ENCODE results near the gene TEKTIP1.

Gene TEKTIP1

DNA sequence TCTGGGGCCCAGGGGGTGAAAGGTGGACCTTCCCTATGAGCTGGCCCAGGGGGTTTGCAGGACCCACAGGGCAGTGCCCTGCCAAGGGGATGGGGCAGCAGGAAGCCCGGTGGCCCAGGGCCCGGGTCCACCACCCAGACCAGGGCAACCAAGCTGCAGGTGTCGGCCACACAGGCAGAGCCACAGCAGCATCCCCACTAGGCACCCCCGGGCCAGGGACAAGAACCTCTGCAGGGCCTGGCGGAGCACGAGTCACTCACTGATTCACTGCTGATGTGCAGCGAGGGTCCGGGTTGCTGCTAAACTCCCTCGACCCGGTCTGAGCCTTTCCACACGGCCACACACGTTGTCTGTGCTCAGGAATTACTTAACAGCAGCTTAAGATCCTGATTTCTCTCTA, 24.0 kb upstream of the TEKTIP1 start:
- Histone ChIP-seq H3K4me1 (peaks cover 96% of the 10 kb centered on the region), H3K4me2 (peak overlapping the region; percentile 98), H3K4me3 (no peak overlapping the region), H3K9me3 (no peaks in the 10 kb centered on the region), H3K27me3 (no peaks in the 10 kb centered on the region), H3K9ac (peak overlapping the region; percentile 23; the same call in 1 of the 2 replicates), H3K36me3 (peaks cover 48% of the 10 kb centered on the region), H4K20me1 (peaks cover 100% of the 10 kb centered on the region), H3K27ac (peak overlapping the region; percentile 55)
- TF ChIP-seq Cebpa-rat (IDR thresholded peaks at IDR 0.05) = no peak

- H3K27ac ChIP-seq = peak overlapping the region; percentile 88
- no peaks in the 10 kb centered on the region for H3K27me3 ChIP-seq
- peak overlapping the region; percentile 98 for H3K4me2 ChIP-seq
- H3K4me1 ChIP-seq = peaks cover 100% of the 10 kb centered on the region
- peak overlapping the region; percentile 67 for H3K9ac ChIP-seq
- peaks cover 100% of the 10 kb centered on the region for H4K20me1 ChIP-seq
- no peaks in the 10 kb centered on the region for H3K9me3 ChIP-seq
- peaks cover 44% of the 10 kb centered on the region for H3K36me3 ChIP-seq
- H3K4me3 ChIP-seq = peak overlapping the region; percentile 50
- no peak for TF ChIP-seq Cebpa-rat (IDR thresholded peaks at IDR 0.05)
These were observed 23.0 kb upstream of the TEKTIP1 start for GRCh38 chr19:3515891-3516422.

DNA sequence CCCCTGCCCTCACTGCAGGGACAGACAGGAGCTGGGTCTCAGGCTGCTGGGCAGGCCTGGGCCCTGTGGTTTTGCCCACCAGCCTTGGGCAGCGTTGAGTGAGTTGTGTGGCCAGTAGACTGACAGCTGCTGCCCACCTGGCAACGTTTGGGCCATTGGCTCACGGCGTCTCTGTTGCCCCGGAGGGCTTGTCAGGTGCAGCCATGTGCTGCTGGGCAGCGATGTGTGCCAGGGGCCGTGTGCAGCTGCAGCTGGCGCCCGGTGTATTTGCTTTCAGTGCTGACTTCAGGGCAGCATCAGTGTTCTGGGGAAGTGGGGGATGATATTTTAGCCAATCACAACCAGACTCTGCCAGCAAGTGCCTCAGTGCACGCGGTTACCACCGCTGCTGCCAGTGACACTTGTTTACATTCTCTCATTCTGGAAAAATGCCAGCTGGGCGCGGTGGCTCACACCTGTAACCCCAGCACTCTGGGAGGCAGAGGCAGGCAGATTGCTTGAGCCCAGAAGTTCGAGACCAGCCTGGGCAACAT, 22.2 kb upstream of the TEKTIP1 start:
- H3K27ac ChIP-seq = peak overlapping the region; percentile 88
- no peak for TF ChIP-seq Cebpa-rat (IDR thresholded peaks at IDR 0.05)
- H3K9me3 ChIP-seq = no peaks in the 10 kb centered on the region
- peaks cover 43% of the 10 kb centered on the region for H3K36me3 ChIP-seq
- peak overlapping the region; percentile 98 for H3K4me2 ChIP-seq
- H3K27me3 ChIP-seq = no peaks in the 10 kb centered on the region
- peak overlapping the region; percentile 67 for H3K9ac ChIP-seq
- peaks cover 100% of the 10 kb centered on the region for H4K20me1 ChIP-seq
- peaks cover 100% of the 10 kb centered on the region for H3K4me1 ChIP-seq
- H3K4me3 ChIP-seq = peak overlapping the region; percentile 50

GRCh38 chr19:3517638-3518037, 21.3 kb upstream of the TEKTIP1 start:
- Histone ChIP-seq H3K27me3 (no peaks in the 10 kb centered on the region), H3K27ac (peak overlapping the region; percentile 33; the same call in 1 of the 2 replicates), H3K4me2 (peak overlapping the region; percentile 98), H3K4me1 (peaks cover 100% of the 10 kb centered on the region), H3K4me3 (no peak overlapping the region), H3K9me3 (no peaks in the 10 kb centered on the region), H4K20me1 (peaks cover 100% of the 10 kb centered on the region), H3K9ac (no peak overlapping the region), H3K36me3 (peaks cover 43% of the 10 kb centered on the region)
- TF ChIP-seq Cebpa-rat (IDR thresholded peaks at IDR 0.05) = no peak

DNA sequence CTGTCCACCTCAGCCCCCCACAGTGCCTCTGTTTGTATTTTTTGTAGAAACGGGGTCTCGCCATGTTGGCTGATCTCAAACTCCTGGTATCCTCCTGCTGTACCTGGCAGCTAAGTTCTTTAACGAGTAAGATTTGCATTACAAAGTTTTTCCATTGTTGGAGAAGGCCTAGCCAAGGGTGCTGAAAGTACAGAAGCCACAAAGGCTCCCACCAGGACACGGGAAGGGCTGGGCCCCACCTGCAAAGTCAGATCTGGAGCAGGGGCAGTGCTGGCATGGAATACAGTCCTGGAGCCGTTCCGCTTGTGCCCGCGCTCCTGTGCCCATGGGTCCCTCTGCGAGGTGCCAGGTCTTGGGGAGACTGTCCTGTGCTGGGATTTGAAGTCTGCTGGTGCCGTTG, 20.7 kb upstream of the TEKTIP1 start:
- peak overlapping the region; percentile 98 for H3K4me2 ChIP-seq
- H3K27ac ChIP-seq = peak overlapping the region; percentile 68; the same call in 1 of the 2 replicates
- H4K20me1 ChIP-seq = peaks cover 100% of the 10 kb centered on the region
- no peak overlapping the region for H3K4me3 ChIP-seq
- no peak overlapping the region for H3K9ac ChIP-seq
- H3K9me3 ChIP-seq = no peaks in the 10 kb centered on the region
- H3K36me3 ChIP-seq = peaks cover 43% of the 10 kb centered on the region
- H3K27me3 ChIP-seq = no peaks in the 10 kb centered on the region
- H3K4me1 ChIP-seq = peaks cover 96% of the 10 kb centered on the region
- TF ChIP-seq Cebpa-rat (IDR thresholded peaks at IDR 0.05) = no peak

- peak overlapping the region; percentile 34; the same call in 1 of the 2 replicates for H3K9ac ChIP-seq
- peak overlapping the region; percentile 31; the same call in 1 of the 2 replicates for H3K4me3 ChIP-seq
- no peaks in the 10 kb centered on the region for H3K27me3 ChIP-seq
- peak overlapping the region; percentile 98 for H3K4me2 ChIP-seq
- peaks cover 43% of the 10 kb centered on the region for H3K36me3 ChIP-seq
- H4K20me1 ChIP-seq = peaks cover 100% of the 10 kb centered on the region
- H3K9me3 ChIP-seq = no peaks in the 10 kb centered on the region
- no peak for TF ChIP-seq Cebpa-rat (IDR thresholded peaks at IDR 0.05)
- peaks cover 92% of the 10 kb centered on the region for H3K4me1 ChIP-seq
- peak overlapping the region; percentile 68; the same call in 1 of the 2 replicates for H3K27ac ChIP-seq
These were observed 20.3 kb upstream of the TEKTIP1 start for GRCh38 chr19:3518659-3519058.

GRCh38 chr19:3519126-3519525, 19.8 kb upstream of the TEKTIP1 start:
- Histone ChIP-seq H3K36me3 (peaks cover 43% of the 10 kb centered on the region), H3K9me3 (no peaks in the 10 kb centered on the region), H4K20me1 (peaks cover 100% of the 10 kb centered on the region), H3K27ac (peak overlapping the region; percentile 68), H3K4me1 (peaks cover 87% of the 10 kb centered on the region), H3K9ac (peak overlapping the region; percentile 34; the same call in 1 of the 2 replicates), H3K27me3 (no peaks in the 10 kb centered on the region), H3K4me2 (peak overlapping the region; percentile 98), H3K4me3 (peak overlapping the region; percentile 31; the same call in 1 of the 2 replicates)
- TF ChIP-seq Cebpa-rat (IDR thresholded peaks at IDR 0.05) = no peak

- peaks cover 85% of the 10 kb centered on the region for H3K4me1 ChIP-seq
- TF ChIP-seq Cebpa-rat (IDR thresholded peaks at IDR 0.05) = no peak
- H4K20me1 ChIP-seq = peaks cover 100% of the 10 kb centered on the region
- no peaks in the 10 kb centered on the region for H3K27me3 ChIP-seq
- H3K4me2 ChIP-seq = peak overlapping the region; percentile 98
- H3K9me3 ChIP-seq = no peaks in the 10 kb centered on the region
- H3K36me3 ChIP-seq = peaks cover 48% of the 10 kb centered on the region
- H3K9ac ChIP-seq = no peak overlapping the region
- H3K27ac ChIP-seq = 0 out of 2 replicates have a peak overlapping the region, but pooled peaks have one; percentile 16
- H3K4me3 ChIP-seq = peak overlapping the region; percentile 26; the same call in 1 of the 2 replicates
These were observed 18.5 kb upstream of the TEKTIP1 start for GRCh38 chr19:3520166-3521103.

GRCh38 chr19:3521104-3521445, 17.9 kb upstream of the TEKTIP1 start:
- Histone ChIP-seq H3K4me3 (no peak overlapping the region), H3K9ac (no peak overlapping the region), H3K27me3 (no peaks in the 10 kb centered on the region), H3K9me3 (no peaks in the 10 kb centered on the region), H3K4me2 (peak overlapping the region; percentile 98), H4K20me1 (peaks cover 100% of the 10 kb centered on the region), H3K36me3 (peaks cover 53% of the 10 kb centered on the region), H3K4me1 (peaks cover 85% of the 10 kb centered on the region), H3K27ac (no peak overlapping the region)
- no peak for TF ChIP-seq Cebpa-rat (IDR thresholded peaks at IDR 0.05)

All from BLaER1 (cell line).